ENCODE data around the gene ENAH.
"Not testable (repeated sequence)": the region's sequence is repeated elsewhere in the genome, so short reads cannot be mapped to it uniquely, and the experiment has no call there.

Gene ENAH

GRCh38 chr1:225674381-225674780 lies 21.5 kb upstream of the ENAH start:
- no peak for DNase-seq (ENCODE audit: low spot score)

GRCh38 chr1:225670806-225671733 lies 18.1 kb upstream of the ENAH start:
- no peak for DNase-seq (ENCODE audit: low spot score)

GRCh38 chr1:225670356-225670755 lies 17.4 kb upstream of the ENAH start:
- DNase-seq (ENCODE audit: low spot score) = no peak

DNA sequence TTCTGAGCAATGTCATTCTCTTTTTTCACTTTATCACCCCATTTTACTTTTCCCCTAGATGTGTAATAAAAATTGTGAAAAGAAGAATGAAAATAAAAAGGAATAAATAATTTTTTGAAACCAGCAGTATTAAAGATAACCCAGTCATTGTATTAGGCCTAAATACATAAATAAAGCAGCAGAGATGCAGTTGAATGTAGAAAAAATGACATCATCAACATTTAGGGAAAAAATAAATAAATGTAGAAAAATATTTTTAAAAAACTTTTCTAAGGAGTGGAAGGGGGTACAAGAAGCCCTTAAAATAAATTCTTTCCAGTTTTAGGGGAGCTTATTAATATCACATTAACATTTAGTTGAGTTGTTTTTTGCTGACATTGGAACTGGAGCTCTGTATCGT lies 15.3 kb upstream of the ENAH start:
- DNase-seq (ENCODE audit: low spot score) = no peak

- DNase-seq (ENCODE audit: low spot score) = no peak
These were observed 14.4 kb upstream of the ENAH start for GRCh38 chr1:225667362-225667761.

GRCh38 chr1:225666495-225666894 lies 13.6 kb upstream of the ENAH start:
- no peak for DNase-seq (ENCODE audit: low spot score)

- DNase-seq (ENCODE audit: low spot score) = no peak
These were observed 11.8 kb upstream of the ENAH start for GRCh38 chr1:225664762-225665161.

- no peak for DNase-seq (ENCODE audit: low spot score)
These were observed 9.2 kb upstream of the ENAH start for GRCh38 chr1:225662155-225662554.

DNA sequence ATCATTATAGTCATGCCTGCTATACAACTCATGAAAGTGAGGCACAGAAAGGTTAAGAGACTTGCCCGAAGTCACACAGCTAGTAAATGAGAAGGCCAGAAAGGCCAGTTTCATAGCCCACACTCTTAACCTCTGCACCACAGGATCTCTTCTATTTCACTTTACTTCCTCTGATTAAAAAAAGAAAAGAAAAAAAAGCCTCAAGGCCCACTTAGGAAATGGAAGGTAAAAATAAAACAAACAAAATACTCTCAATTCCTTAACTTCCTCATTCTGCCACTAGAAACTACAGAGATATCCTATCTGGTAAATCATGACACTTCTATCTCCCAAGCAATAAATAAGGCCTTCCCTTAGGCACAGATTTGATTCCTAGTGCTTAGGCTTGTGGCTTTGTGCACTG lies 7.6 kb upstream of the ENAH start:
- DNase-seq (ENCODE audit: low spot score) = no peak

DNA sequence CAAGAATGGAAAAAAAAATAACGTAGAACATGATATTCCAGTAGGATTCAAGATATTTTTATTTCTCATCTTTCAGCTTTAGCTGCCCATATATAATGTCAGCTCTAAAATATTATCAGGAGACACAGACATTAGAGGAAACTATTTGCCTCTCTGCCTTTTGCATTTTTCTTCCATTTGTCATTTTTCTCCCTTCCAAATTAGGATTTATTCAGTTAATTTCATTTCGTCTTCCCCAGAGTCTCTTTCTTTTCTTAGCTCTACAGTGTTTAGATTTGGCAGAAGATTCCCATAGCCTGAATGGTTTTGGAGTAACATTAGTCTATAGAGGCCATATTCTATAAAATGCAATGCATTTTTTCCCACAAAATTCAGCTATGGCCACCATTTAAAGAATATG lies 5.1 kb upstream of the ENAH start:
- DNase-seq (ENCODE audit: low spot score) = no peak

DNA sequence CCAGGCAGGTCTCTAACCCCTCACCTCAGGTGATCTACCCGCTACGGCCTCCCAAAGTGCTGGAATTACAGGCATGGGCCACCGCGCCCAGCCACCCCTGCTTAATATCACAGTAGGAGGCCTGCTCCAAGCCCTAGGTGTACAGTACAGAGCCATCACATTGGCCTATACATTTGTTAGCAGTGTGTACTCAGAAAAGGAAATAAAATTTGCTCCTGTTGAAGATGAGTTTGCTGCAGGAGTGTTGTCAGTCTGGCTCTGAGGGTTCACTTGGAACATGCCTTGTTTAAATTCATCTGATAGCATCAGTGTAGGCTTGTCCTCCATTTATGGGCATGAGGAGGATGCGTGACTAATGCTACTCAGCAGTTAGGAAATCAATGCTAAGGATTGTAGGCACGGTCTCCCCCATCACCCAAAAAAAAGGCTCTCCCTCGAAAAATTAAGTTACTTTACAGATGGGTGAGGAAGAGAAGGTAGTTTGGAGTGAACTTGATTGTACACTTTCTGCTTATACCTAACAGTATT lies 4.6 kb upstream of the ENAH start:
- peak; percentile 57 for DNase-seq (ENCODE audit: low spot score)

- not testable (repeated sequence) for DNase-seq (ENCODE audit: low spot score)
These were observed 3.3 kb upstream of the ENAH start for GRCh38 chr1:225656259-225656655.

DNA sequence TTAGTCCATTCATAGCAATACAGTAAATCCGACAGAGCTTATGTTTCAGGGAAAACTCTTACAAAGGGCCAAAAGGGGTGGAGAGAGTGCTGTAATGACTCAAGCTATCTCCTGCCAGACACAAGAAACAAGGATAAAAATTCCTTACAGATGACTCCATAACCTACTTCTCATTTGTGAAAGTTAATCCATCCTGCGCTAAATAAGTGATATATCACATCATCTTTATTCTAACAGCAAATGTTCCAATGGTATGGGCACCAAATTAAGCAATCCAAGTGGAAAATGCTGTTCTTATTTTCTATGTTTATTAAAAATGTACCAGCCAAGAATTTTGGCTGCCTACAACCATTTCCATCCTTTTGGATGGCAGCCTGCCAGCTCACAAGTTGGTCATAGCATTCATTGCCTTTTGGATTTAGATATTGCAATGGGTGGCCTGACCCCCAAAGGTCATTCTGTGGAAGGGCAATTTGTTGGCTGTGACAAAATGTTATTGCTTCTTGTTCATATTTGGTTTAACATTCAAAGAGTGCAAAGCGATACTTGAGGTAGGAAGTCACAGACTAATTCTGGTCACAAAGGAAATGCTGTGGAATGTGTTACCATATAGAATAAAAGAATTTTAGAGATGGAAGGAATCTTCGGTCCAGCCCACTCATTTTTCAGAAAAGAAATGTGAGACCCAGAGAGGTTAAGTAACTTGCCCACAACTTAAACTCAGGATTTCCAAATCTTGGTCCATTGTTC lies 2.8 kb upstream of the ENAH start:
- peak; percentile 67 for DNase-seq (ENCODE audit: low spot score)

GRCh38 chr1:225654688-225655508 lies 2.0 kb upstream of the ENAH start:
- no peak for DNase-seq (ENCODE audit: low spot score)

GRCh38 chr1:225654277-225654597 lies 1.3 kb upstream of the ENAH start:
- DNase-seq (ENCODE audit: low spot score) = no peak

GRCh38 chr1:225653463-225654276 lies 747 bp upstream of the ENAH start:
- DNase-seq (ENCODE audit: low spot score) = peak; percentile 64

DNA sequence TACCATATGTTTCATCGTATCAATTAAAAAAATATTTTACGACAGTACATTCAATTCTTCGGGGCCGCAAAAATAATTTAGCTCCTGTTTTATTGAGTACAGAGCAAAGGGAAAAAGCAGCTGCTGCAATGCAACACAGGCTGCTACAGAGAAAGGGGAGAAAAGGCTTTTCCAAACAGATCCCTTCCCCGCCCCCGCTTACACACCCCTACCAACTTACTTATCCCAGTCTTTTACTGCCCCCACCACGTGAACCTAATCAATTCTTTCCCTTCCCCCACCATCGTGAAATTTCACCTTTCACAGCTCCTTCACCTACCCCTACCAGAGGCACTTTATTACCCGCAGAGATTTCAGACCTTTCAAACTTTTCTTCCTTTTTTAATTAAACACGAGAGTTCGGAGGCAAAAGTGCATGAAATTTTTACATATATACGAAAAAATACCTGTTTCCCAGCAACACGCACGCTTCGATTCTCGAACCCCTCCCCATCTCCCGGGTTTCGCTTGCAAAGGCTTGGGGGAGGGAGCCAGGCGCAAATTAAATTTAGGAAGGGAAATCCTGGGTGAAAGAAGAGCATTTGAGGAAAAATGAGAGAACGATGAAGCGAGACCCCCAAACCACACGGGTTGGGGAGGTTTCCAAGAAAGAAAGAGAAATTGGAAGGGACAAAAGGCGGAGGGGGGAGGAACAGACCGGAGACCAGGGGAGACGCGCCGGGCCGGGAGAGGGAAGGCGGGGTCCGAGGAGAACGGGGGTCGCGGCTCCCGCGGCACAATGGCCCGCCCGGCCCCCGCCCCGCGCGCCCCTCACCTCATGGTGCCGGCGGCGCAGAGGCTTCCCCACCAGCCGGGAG lies 823 bp downstream of the ENAH start:
- DNase-seq (ENCODE audit: low spot score) = peak; percentile 27

GRCh38 chr1:225651376-225651871 lies 1.5 kb downstream of the ENAH start:
- DNase-seq (ENCODE audit: low spot score) = peak; percentile 20

DNA sequence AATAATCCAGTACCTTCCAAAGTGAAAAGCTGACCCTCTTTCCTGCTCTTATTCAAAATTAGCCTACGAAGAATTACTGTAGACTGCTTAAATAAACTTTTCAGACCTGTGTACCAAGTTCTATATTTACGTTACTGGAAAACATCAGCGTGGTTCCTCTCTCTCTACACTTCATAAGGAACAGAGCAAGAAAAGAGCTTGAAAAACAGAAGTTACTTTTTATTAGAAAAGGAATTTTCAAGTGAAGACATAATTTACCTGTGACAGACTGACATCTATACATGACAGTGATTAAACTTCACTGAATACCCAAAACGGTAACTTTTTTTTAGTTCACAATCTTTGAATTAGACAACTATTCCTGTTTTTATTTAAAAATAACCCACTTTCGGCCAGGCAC lies 2.7 kb downstream of the ENAH start:
- no peak for DNase-seq (ENCODE audit: low spot score)

DNA sequence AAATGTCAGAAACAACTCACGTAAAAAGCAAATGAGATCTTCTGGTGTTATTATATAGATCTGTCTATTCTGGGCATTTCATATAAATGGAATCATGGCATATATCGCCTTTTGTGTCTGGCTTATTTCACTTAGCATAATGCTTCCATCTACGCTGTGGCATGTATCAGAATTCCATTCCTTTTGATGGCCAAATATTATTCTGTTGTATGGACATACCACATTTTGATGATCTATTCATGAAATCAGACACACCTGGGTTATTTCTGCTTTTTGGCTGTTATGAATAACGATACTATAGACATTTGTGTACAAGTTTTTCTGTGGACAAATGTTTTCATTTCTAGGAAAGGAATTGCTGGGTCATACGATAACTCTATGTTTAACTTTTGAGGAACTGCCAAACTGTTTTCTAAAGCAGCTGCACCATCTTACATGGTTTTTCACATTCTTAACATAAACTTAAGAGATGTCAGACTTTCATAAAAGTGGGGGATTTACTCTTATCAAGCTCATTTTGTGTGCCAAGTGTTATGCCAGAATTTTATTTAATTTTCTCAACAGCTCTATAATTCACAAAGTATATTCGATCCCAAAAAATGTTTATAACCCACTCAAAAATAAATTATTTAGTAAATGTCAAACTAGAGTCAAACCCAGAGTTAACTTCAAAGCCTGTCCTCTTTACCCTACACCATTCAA lies 7.6 kb downstream of the ENAH start:
- DNase-seq (ENCODE audit: low spot score) = no peak
